Activated effector memory CD4-positive, alpha-beta T cell treated with anti-CD3 and anti-CD28 coated beads, Interleukin-2, amount 50 U/mL, for 16 hours (primary cell): Measurements from ENCODE around the gene MEP1B.
"Not testable (repeated sequence)": the region's sequence is repeated elsewhere in the genome, so short reads cannot be mapped to it uniquely, and the experiment has no call there.

ENCODE experiments used
- DNase-seq: peaks from one replicate; pipeline ENCODE4 v3.0.0-alpha.2; 2020

The MEP1B gene

GRCh38 chr18:32189790-32190189, at the start of gene MEP1B:
Gene MEP1B (plus strand): TSS chr18:32190039. CDS start chr18:32190071, 32 bp downstream.
- no peak for DNase-seq

- DNase-seq: no peak
Observed at GRCh38 chr18:32148185-32148870, 41.5 kb upstream of the MEP1B start.

GRCh38 chr18:32152705-32153448, 37.0 kb upstream of the MEP1B start:
- no peak for DNase-seq

GRCh38 chr18:32156855-32157254, 33.0 kb upstream of the MEP1B start:
- no peak for DNase-seq

- DNase-seq: no peak
Observed at GRCh38 chr18:32157580-32157979, 32.3 kb upstream of the MEP1B start.

GRCh38 chr18:32158108-32158624, 31.7 kb upstream of the MEP1B start:
- DNase-seq: peak; percentile 86

GRCh38 chr18:32158631-32159030, 31.2 kb upstream of the MEP1B start:
- not testable (repeated sequence) for DNase-seq

GRCh38 chr18:32160547-32160946, 29.3 kb upstream of the MEP1B start:
- DNase-seq: no peak

GRCh38 chr18:32167980-32168730, 21.7 kb upstream of the MEP1B start:
- no peak for DNase-seq

- DNase-seq: no peak
Observed at GRCh38 chr18:32173654-32174053, 16.2 kb upstream of the MEP1B start.

- DNase-seq: no peak
Observed at GRCh38 chr18:32174719-32175118, 15.1 kb upstream of the MEP1B start.

- DNase-seq: no peak
Observed at GRCh38 chr18:32175265-32175664, 14.6 kb upstream of the MEP1B start.

- not testable (repeated sequence) for DNase-seq
Observed at GRCh38 chr18:32176745-32177144, 13.1 kb upstream of the MEP1B start.

GRCh38 chr18:32177530-32177929, 12.3 kb upstream of the MEP1B start:
- no peak for DNase-seq

- no peak for DNase-seq
Observed at GRCh38 chr18:32183503-32183902, 6.3 kb upstream of the MEP1B start.

- no peak for DNase-seq
Observed at GRCh38 chr18:32190209-32190608, 370 bp downstream of the MEP1B start.

- no peak for DNase-seq
Observed at GRCh38 chr18:32195881-32196815, 6.3 kb downstream of the MEP1B start.

- DNase-seq: no peak
Observed at GRCh38 chr18:32200766-32201165, 10.9 kb downstream of the MEP1B start.

- DNase-seq: no peak
Observed at GRCh38 chr18:32201948-32202672, 12.3 kb downstream of the MEP1B start.

GRCh38 chr18:32208023-32208422, 18.2 kb downstream of the MEP1B start:
- DNase-seq: no peak

- no peak for DNase-seq
Observed at GRCh38 chr18:32208577-32208976, 18.7 kb downstream of the MEP1B start.
